ENCODE data around the gene MYOM1.

Gene MYOM1

DNA sequence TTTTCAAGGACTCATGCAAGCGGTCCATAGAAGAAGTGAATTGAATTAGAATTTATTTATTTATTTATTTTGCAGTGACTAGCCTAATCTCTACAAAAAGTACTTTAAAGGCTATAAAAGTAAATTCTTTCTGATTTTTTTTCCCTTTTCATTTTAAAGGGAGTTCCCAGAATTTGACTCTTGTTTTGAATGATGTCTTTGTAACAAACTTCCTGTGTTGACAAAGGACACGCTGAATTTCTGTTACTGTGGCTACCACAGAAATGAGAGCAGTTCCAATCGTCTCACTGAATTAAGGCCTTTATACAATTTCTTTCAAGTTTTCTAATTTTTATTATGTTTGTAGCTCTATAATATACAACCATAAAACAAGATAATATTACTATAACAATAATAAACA lies 160.5 kb downstream of the MYOM1 start:
- no peak for TF ChIP-seq ZFX (IDR thresholded peaks at IDR 0.05; ENCODE audit: borderline replicate concordance)
- TF ChIP-seq, protein P1, sequence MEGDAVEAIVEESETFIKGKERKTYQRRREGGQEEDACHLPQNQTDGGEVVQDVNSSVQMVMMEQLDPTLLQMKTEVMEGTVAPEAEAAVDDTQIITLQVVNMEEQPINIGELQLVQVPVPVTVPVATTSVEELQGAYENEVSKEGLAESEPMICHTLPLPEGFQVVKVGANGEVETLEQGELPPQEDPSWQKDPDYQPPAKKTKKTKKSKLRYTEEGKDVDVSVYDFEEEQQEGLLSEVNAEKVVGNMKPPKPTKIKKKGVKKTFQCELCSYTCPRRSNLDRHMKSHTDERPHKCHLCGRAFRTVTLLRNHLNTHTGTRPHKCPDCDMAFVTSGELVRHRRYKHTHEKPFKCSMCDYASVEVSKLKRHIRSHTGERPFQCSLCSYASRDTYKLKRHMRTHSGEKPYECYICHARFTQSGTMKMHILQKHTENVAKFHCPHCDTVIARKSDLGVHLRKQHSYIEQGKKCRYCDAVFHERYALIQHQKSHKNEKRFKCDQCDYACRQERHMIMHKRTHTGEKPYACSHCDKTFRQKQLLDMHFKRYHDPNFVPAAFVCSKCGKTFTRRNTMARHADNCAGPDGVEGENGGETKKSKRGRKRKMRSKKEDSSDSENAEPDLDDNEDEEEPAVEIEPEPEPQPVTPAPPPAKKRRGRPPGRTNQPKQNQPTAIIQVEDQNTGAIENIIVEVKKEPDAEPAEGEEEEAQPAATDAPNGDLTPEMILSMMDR (IDR thresholded peaks at IDR 0.05) = no peak
- no peak overlapping the region for H3K27ac ChIP-seq

DNA sequence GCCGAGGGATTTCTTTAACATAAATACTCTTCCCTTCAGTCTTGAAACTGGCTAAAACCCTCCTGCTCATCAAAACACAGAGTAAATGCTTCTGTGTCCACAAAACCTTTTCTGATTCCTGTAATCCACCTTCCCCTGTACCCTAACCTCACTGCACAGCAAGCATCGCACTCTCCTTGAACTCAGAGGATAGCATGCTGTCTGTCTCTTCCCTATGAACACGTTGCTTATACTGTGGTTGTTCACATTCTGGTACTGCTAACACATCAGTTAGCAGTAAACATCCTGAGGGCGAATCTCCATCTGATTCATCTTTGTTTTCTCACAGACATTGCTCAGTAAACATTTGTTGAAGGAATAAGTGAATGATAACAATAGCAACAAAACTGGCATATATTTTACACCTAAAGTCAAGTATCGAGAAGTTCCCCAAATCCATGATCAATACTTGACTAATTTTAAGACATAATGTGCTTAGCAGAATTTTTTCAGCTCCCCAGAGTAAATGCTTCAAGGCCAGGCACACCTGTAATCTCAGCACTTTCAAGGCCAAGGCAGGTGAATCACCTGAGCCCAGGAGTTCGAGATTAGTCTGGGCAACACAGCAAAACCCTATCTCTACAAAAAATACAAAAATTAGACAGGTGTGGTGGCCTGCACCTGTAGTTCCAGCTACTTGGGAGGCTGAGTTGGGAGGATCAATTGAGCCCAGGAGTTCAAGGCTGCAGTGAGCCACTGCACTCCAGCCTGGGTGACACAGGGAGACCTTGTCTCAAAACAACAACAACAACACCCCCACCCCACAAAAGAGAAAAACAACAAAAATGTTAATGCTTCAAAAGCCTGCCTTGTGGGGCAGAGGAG lies 161.2 kb downstream of the MYOM1 start:
- no peak for TF ChIP-seq ZFX (IDR thresholded peaks at IDR 0.05; ENCODE audit: borderline replicate concordance)
- TF ChIP-seq, protein P1 (IDR thresholded peaks at IDR 0.05) = no peak
- no peak overlapping the region for H3K27ac ChIP-seq

DNA sequence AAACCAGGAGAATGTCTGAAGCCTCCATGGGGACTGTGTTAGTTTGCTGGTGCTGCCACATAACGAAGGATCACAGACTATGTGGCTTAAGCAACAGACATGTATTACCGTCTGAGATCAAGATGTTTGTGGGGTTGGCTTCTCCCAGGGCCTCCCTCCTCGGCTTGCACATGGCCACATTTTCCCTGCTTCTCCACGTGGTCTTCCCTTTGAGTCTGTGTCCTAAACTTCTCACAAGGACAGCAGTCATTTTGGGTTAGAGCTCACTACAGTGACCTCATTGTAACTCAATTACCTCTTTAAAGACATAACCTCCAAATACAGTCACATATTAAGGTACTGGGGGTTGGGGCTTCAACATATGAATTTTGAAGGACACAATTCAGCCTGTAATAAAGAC lies 162.2 kb downstream of the MYOM1 start:
- no peak overlapping the region for H3K27ac ChIP-seq
- TF ChIP-seq, protein P1 (IDR thresholded peaks at IDR 0.05) = no peak
- TF ChIP-seq ZFX (IDR thresholded peaks at IDR 0.05; ENCODE audit: borderline replicate concordance) = no peak

DNA sequence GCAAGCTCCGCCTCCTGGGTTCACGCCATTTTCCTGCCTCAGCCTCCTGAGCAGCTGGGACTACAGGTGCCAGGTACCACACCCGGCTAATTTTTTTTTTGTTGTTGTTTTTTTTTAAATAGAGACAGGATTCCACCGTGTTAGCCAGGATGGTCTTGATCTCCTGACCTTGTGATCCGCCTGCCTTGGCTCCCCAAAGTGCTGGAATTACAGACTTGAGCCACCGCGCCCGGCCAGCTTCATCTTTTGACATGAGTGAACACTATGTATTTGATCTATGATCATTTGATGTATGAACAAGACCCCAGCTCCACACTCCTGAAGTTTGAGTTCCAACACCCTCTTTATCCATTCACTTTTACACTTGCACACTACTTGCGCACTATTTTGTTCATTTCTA lies 163.5 kb downstream of the MYOM1 start:
- H3K27ac ChIP-seq = no peak overlapping the region
- TF ChIP-seq, protein P1 (IDR thresholded peaks at IDR 0.05) = no peak
- TF ChIP-seq ZFX (IDR thresholded peaks at IDR 0.05; ENCODE audit: borderline replicate concordance) = no peak

DNA sequence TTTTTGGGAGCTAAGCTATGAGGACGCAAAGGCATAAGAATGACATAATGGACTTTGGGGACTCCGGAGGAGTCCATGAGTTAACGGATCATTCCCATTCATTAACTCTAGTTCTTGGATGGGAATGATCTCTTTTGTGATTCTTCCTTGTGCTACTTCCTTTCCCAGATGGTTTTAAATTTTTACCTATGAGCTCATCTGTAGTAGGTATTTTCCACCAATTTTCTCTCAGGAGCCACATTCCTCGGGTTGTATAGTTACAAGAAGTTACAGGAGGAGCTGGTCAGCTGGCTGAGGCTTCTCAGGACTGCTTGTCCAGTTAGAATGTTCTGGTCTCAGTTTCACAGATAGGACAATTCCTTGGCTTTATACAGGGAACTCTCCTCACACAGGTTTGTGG lies 164.0 kb downstream of the MYOM1 start:
- H3K27ac ChIP-seq = no peak overlapping the region
- no peak for TF ChIP-seq ZFX (IDR thresholded peaks at IDR 0.05; ENCODE audit: borderline replicate concordance)
- TF ChIP-seq, protein P1 (IDR thresholded peaks at IDR 0.05) = no peak

DNA sequence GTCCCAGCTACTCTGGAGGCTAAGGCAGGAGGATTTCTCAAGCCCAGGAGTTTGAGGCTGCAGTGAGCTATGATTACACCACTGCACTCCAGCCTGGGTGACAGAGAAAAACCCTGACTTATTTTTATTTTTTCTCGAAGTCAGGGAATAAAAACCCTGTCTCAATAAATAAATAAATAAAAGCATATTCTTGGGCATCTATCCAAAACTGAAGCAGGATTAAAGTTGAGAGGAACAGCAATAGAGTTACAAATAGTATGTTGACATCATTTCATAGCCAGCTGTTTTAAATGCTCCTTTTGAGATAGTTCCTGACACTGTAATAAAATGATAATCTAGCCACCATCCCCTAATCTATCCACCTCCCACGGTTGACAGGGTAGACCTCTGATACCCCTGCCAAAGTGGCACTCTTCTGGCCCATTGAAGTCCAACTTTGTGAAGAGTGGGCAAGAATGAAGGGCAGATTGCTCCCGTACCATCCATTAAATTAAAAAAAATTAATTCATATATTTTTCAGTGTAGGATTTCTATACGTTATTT lies 164.5 kb downstream of the MYOM1 start:
- no peak overlapping the region for H3K27ac ChIP-seq
- TF ChIP-seq, protein P1 (IDR thresholded peaks at IDR 0.05) = no peak
- no peak for TF ChIP-seq ZFX (IDR thresholded peaks at IDR 0.05; ENCODE audit: borderline replicate concordance)

DNA sequence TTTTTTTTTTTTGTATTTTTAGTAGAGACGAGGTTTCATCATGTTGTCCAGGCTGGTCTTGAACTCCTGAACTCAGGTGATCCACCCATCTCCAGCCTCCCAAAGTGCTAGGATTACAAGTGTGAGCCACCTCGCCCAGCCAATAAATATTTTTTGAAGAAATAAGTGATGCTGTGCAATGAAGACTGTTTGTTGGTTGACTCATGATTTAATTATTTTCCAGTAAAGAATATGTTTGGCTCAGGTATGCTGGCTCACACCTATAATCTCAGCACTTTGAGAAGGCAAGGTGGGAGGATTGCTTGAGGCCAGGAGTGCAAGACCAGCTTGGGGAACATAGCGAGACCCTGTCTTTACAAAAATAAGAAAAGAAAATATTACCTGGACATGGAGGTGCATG lies 165.0 kb downstream of the MYOM1 start:
- H3K27ac ChIP-seq = no peak overlapping the region

More for the DNA sequence above, 165.0 kb downstream of the MYOM1 start:
- TF ChIP-seq, protein P1 (IDR thresholded peaks at IDR 0.05) = no peak
- TF ChIP-seq ZFX (IDR thresholded peaks at IDR 0.05; ENCODE audit: borderline replicate concordance) = no peak
